GM20431 (cell line): ENCODE results near the gene RASGEF1C.

Source experiments
- in situ Hi-C: fragments of 300-500 bp; cut with MseI, MboI; formaldehyde crosslinking; loops from one replicate; pipeline ENCODE4 v1.15.0; 2020; ENCODE audit warnings: low sequenced_read_pairs; ENCODE audit not compliant: unreplicated experiment

RASGEF1C gene

GRCh38 chr5:180166176-180166575 lies 42.8 kb downstream of the RASGEF1C start:
- in situ Hi-C loops: no loop called here

- in situ Hi-C loops: no loop called here
Observed at GRCh38 chr5:180162304-180162661, 46.7 kb downstream of the RASGEF1C start.

- in situ Hi-C loops: no loop called here
Observed at GRCh38 chr5:180161420-180162303, 47.3 kb downstream of the RASGEF1C start.

- in situ Hi-C loops: no loop called here
Observed at GRCh38 chr5:180160789-180161188, 48.2 kb downstream of the RASGEF1C start.

GRCh38 chr5:180160215-180160614 lies 48.8 kb downstream of the RASGEF1C start:
- in situ Hi-C loops: no loop called here

- in situ Hi-C loops: no loop called here
Observed at GRCh38 chr5:180159756-180160155, 49.3 kb downstream of the RASGEF1C start.

- in situ Hi-C loops: no loop called here
Observed at GRCh38 chr5:180157866-180158265, 51.1 kb downstream of the RASGEF1C start.

- in situ Hi-C loops: no loop called here
Observed at GRCh38 chr5:180156141-180156540, 52.9 kb downstream of the RASGEF1C start.

GRCh38 chr5:180155365-180155926 lies 53.6 kb downstream of the RASGEF1C start:
- in situ Hi-C loops: no loop called here

- in situ Hi-C loops: no loop called here
Observed at GRCh38 chr5:180154821-180155364, 54.1 kb downstream of the RASGEF1C start.

- in situ Hi-C loops: no loop called here
Observed at GRCh38 chr5:180153991-180154390, 55.0 kb downstream of the RASGEF1C start.

- in situ Hi-C loops: no loop called here
Observed at GRCh38 chr5:180153099-180153498, 55.9 kb downstream of the RASGEF1C start.

GRCh38 chr5:180143656-180144364 lies 65.2 kb downstream of the RASGEF1C start:
- in situ Hi-C loops: no loop called here

- in situ Hi-C loops: no loop called here
Observed at GRCh38 chr5:180142824-180143610, 66.0 kb downstream of the RASGEF1C start.

- in situ Hi-C loops: no loop called here
Observed at GRCh38 chr5:180142021-180142765, 66.8 kb downstream of the RASGEF1C start.

- in situ Hi-C loops: no loop called here
Observed at GRCh38 chr5:180141068-180141660, 67.8 kb downstream of the RASGEF1C start.

- in situ Hi-C loops: no loop called here
Observed at GRCh38 chr5:180140571-180140970, 68.4 kb downstream of the RASGEF1C start.

- in situ Hi-C loops: no loop called here
Observed at GRCh38 chr5:180140079-180140554, 68.9 kb downstream of the RASGEF1C start.

- in situ Hi-C loops: no loop called here
Observed at GRCh38 chr5:180139731-180140055, 69.3 kb downstream of the RASGEF1C start.
